ENCODE data around the gene ZNF14.
A peak's percentile ranks its signal among the peaks of the same experiment; 100 is the strongest.
"Not testable (repeated sequence)": the region's sequence is repeated elsewhere in the genome, so short reads cannot be mapped to it uniquely, and the experiment has no call there.

The ZNF14 gene

GRCh38 chr19:19732579-19733501 is at the start of gene ZNF14:
Gene ZNF14 (minus strand): TSS chr19:19733112. CDS start chr19:19732958, 154 bp downstream.
- peak; percentile 98 for DNase-seq (ENCODE audit: extremely low spot score)
- ChIA-PET CTCF (no interaction called here), POLR2A (interaction anchor here (0.5 to 1.5 kb wide), 12 partner anchors 9 to 1596 kb away, joined by 3 to 22 read pairs (median 4); partner anchors contain the start of genes ZNF101 and ZNF708)
- TF ChIP-seq ARNT (IDR thresholded peaks at IDR 0.05), result no peak
- no peak for TF ChIP-seq TARDBP (IDR thresholded peaks at IDR 0.05)
- no peak for TF ChIP-seq SP1 (IDR thresholded peaks at IDR 0.05)
- TF ChIP-seq L3MBTL2 (conservative IDR thresholded peaks at IDR 0.05), result peak; percentile 86
- TF ChIP-seq PKNOX1 (IDR thresholded peaks at IDR 0.05), result peak; percentile 98

GRCh38 chr19:19781791-19782190 is 48.9 kb upstream of the ZNF14 start:
- POLR2A ChIA-PET; DNase-seq (ENCODE audit: extremely low spot score); CTCF ChIA-PET: not testable (repeated sequence)

- ChIA-PET POLR2A (interaction anchor here (0.7 kb wide), 1 partner anchor 274 kb away, joined by 3 read pairs; no protein-coding TSS in a partner anchor), CTCF (no interaction called here)
- DNase-seq (ENCODE audit: extremely low spot score), result no peak
- no peak for TF ChIP-seq NFRKB (IDR thresholded peaks at IDR 0.05)
- no peak for TF ChIP-seq LEF1 (IDR thresholded peaks at IDR 0.05; ENCODE audit: borderline replicate concordance)
Observed at GRCh38 chr19:19778666-19779065, 45.8 kb upstream of the ZNF14 start.

GRCh38 chr19:19777692-19778091 is 44.8 kb upstream of the ZNF14 start:
- POLR2A ChIA-PET, result interaction anchor here (0.6 kb wide), 1 partner anchor 584 kb away, joined by 3 read pairs; no protein-coding TSS in a partner anchor

GRCh38 chr19:19776206-19777008 is 43.5 kb upstream of the ZNF14 start:
- POLR2A ChIA-PET, result interaction anchor here (0.7 to 2.2 kb wide), 13 partner anchors 9 to 1365 kb away, joined by 3 to 22 read pairs (median 3); partner anchors contain the start of genes ZNF101, ZNF14 and ZNF431

More at GRCh38 chr19:19777692-19778091, 44.8 kb upstream of the ZNF14 start:
- DNase-seq (ENCODE audit: extremely low spot score), result no peak
- CTCF ChIA-PET, result no interaction called here
- no peak for TF ChIP-seq FOXA1 (IDR thresholded peaks at IDR 0.05)
- TF ChIP-seq NFRKB (IDR thresholded peaks at IDR 0.05), result no peak
- TF ChIP-seq L3MBTL2 (conservative IDR thresholded peaks at IDR 0.05), result no peak
- no peak for TF ChIP-seq ZNF384 (IDR thresholded peaks at IDR 0.05)
- no peak for TF ChIP-seq TARDBP (IDR thresholded peaks at IDR 0.05)

GRCh38 chr19:19775891-19776205 is 42.9 kb upstream of the ZNF14 start:
- ChIA-PET CTCF (no interaction called here), POLR2A (interaction anchor here (0.7 to 2.2 kb wide), 11 partner anchors 9 to 1366 kb away, joined by 3 to 22 read pairs (median 3); partner anchors contain the start of genes ZNF101, ZNF14 and ZNF431)
- TF ChIP-seq HDGF (IDR thresholded peaks at IDR 0.05; ENCODE audit: borderline replicate concordance), result no peak
- TF ChIP-seq BHLHE40 (IDR thresholded peaks at IDR 0.05; ENCODE audit: borderline replicate concordance), result no peak
- TF ChIP-seq FOXA1 (IDR thresholded peaks at IDR 0.05), result no peak
- no peak for TF ChIP-seq PKNOX1 (IDR thresholded peaks at IDR 0.05)
- no peak for TF ChIP-seq ARNT (IDR thresholded peaks at IDR 0.05)
- no peak for TF ChIP-seq L3MBTL2 (conservative IDR thresholded peaks at IDR 0.05)
- TF ChIP-seq FOXK2 (IDR thresholded peaks at IDR 0.05), result no peak
- TF ChIP-seq SUZ12 (IDR thresholded peaks at IDR 0.05), result no peak
- TF ChIP-seq FOXM1 (IDR thresholded peaks at IDR 0.05; ENCODE audit: borderline replicate concordance), result no peak
- TF ChIP-seq SP1 (IDR thresholded peaks at IDR 0.05), result no peak
- TF ChIP-seq ZNF384 (IDR thresholded peaks at IDR 0.05), result no peak
- TF ChIP-seq ELF4 (IDR thresholded peaks at IDR 0.05), result no peak
- no peak for TF ChIP-seq CTBP1 (IDR thresholded peaks at IDR 0.05; ENCODE audit: borderline replicate concordance)
- no peak for TF ChIP-seq LEF1 (IDR thresholded peaks at IDR 0.05; ENCODE audit: borderline replicate concordance)
- no peak for TF ChIP-seq TARDBP (IDR thresholded peaks at IDR 0.05)
- TF ChIP-seq NFRKB (IDR thresholded peaks at IDR 0.05), result no peak
- peak; percentile 25 for DNase-seq (ENCODE audit: extremely low spot score)

More at GRCh38 chr19:19776206-19777008, 43.5 kb upstream of the ZNF14 start:
- CTCF ChIA-PET, result no interaction called here
- TF ChIP-seq SUZ12 (IDR thresholded peaks at IDR 0.05), result peak; percentile 70
- TF ChIP-seq HDGF (IDR thresholded peaks at IDR 0.05; ENCODE audit: borderline replicate concordance), result 0 out of 2 replicates have a peak, but pooled peaks have one; percentile 13
- peak; percentile 84 for TF ChIP-seq L3MBTL2 (conservative IDR thresholded peaks at IDR 0.05)
- TF ChIP-seq ZNF384 (IDR thresholded peaks at IDR 0.05), result no peak
- no peak for TF ChIP-seq ARNT (IDR thresholded peaks at IDR 0.05)
- no peak for TF ChIP-seq FOXA1 (IDR thresholded peaks at IDR 0.05)
- TF ChIP-seq FOXK2 (IDR thresholded peaks at IDR 0.05), result no peak
- TF ChIP-seq NFRKB (IDR thresholded peaks at IDR 0.05), result no peak
- TF ChIP-seq CTBP1 (IDR thresholded peaks at IDR 0.05; ENCODE audit: borderline replicate concordance), result no peak
- TF ChIP-seq PKNOX1 (IDR thresholded peaks at IDR 0.05), result no peak
- no peak for TF ChIP-seq LEF1 (IDR thresholded peaks at IDR 0.05; ENCODE audit: borderline replicate concordance)
- peak; percentile 91 for DNase-seq (ENCODE audit: extremely low spot score)
